Vagina (tissue), 2 donors: Measurements from ENCODE around the gene KBTBD3. TPM values are rescaled to one million over a fixed set of nuclear protein-coding genes. Genes with fewer than 3 reads are reported as not detected.
A peak's percentile ranks its signal among the peaks of the same experiment; 100 is the strongest.

Experiments
- DNase-seq, 2 donors: peaks; one replicate each; pipeline ENCODE4 v3.0.0-alpha.2; 2017; ENCODE audit errors: extremely low spot score in 2 of 2
- H3K27ac ChIP-seq: fragments of 200-600 bp; sonication (generic); one replicate; pipeline ENCODE4 v1.5.1; 2019
- H3K27me3 ChIP-seq: fragments of 200-600 bp; sonication (generic); one replicate; pipeline ENCODE4 v1.5.1; 2019
- H3K36me3 ChIP-seq, 2 donors: fragments of 200-600 bp; sonication (generic); one replicate each; pipeline ENCODE4 v1.5.1; 2017 to 2019
- H3K4me1 ChIP-seq: fragments of 200-600 bp; sonication (generic); one replicate; pipeline ENCODE4 v1.5.1; 2019
- H3K4me3 ChIP-seq, 2 donors: fragments of 200-600 bp; sonication (generic); 1 replicate in 1 of 2; 2 replicates in 1 of 2; pipeline ENCODE4 v1.5.1; 2016 to 2019
- H3K9me3 ChIP-seq: fragments of 200-600 bp; sonication (generic); one replicate; pipeline ENCODE4 v1.5.1; 2019
- CTCF ChIP-seq, 3 experiments: fragments of 450-650 bp in 2 of 3; fragments of 200-600 bp in 1 of 3; sonication (generic) in 1 of 3; IDR thresholded peaks; one replicate each; pipeline ENCODE4 v1.5.1; 2017 to 2019; ENCODE audit warnings: antibody characterized with exemption in 3 of 3, mild to moderate bottlenecking in 2 of 3, moderate library complexity in 2 of 3
- POLR2A ChIP-seq, 2 donors: fragments of 450-650 bp; IDR thresholded peaks; one replicate each; pipeline ENCODE4 v1.6.1; 2017; ENCODE audit warnings: antibody characterized with exemption in 2 of 2, mild to moderate bottlenecking in 2 of 2, moderate library complexity in 2 of 2
- POLR2AphosphoS5 ChIP-seq, 2 donors: sonication (generic); formaldehyde crosslinking; IDR thresholded peaks; one replicate each; pipeline ENCODE4 v1.9.0; 2017; ENCODE audit warnings: antibody characterized with exemption in 2 of 2, mild to moderate bottlenecking in 2 of 2, low read depth in 1 of 2; ENCODE audit not compliant: insufficient read depth in 1 of 2
- intact Hi-C: fragments of 100-400 bp; cut with DNase I; formaldehyde crosslinking; loops from one replicate; pipeline ENCODE4 v1.15.1; 2023
- total RNA-seq: library from RNA; depleted of rRNA; stranded (reverse); fragments of >200 nt; gene quantifications from one replicate; pipeline ENCODE4 v1.2.3, GENCODE V29; 2016

The KBTBD3 gene
- total RNA-seq, 1 donor from 2014 or later = 3.2 TPM

- H3K4me3 ChIP-seq = peak within 1 kb of the TSS; percentile 79 to 86
- no peaks in the 10 kb centered on the region for H3K36me3 ChIP-seq
- intact Hi-C loops = loop anchor here (1.0 kb wide), 1 partner anchor 55 kb away; the partner anchor contains the start of genes AASDHPPT and KBTBD3
- no peaks in the 10 kb centered on the region for H3K27me3 ChIP-seq
- TF ChIP-seq POLR2AphosphoS5 (IDR thresholded peaks at IDR 0.05; ENCODE audit: insufficient read depth in 1 of 2, low read depth in 1 of 2) (peak; percentile 89 to 92), POLR2A (IDR thresholded peaks at IDR 0.05) (peak in 1 of 2 donors; percentile 39), CTCF (IDR thresholded peaks at IDR 0.05) (peak in 1 of 3 experiments; percentile 11)
- peak within 1 kb of the TSS; percentile 80 for H3K27ac ChIP-seq
- peak; percentile 99 to 100 for DNase-seq
- H3K4me1 ChIP-seq = peaks cover 29% of the 10 kb centered on the region
- H3K9me3 ChIP-seq = no peaks in the 10 kb centered on the region
Observed at GRCh38 chr11:106021967-106022794, 55.0 kb downstream of the KBTBD3 start, which contains the start of gene MSANTD4. Gene MSANTD4, minus strand, starts transcription at chr11:106022240. Its CDS starts 11,323 bp downstream, at chr11:106010917.

GRCh38 chr11:106021181-106021966 lies 55.8 kb downstream of the KBTBD3 start:
- intact Hi-C loops = loop anchor here (1.0 kb wide), 1 partner anchor 56 kb away; the partner anchor contains the start of genes AASDHPPT and KBTBD3
- Histone ChIP-seq H3K27ac (peak overlapping the region; percentile 80), H3K4me1 (peaks cover 31% of the 10 kb centered on the region), H3K36me3 (no peaks in the 10 kb centered on the region), H3K27me3 (no peaks in the 10 kb centered on the region), H3K9me3 (no peaks in the 10 kb centered on the region), H3K4me3 (peak overlapping the region; percentile 79 to 86)
- no peak for DNase-seq
- no peak for TF ChIP-seq CTCF (IDR thresholded peaks at IDR 0.05)
- TF ChIP-seq POLR2AphosphoS5 (IDR thresholded peaks at IDR 0.05; ENCODE audit: insufficient read depth in 1 of 2, low read depth in 1 of 2) = peak in 1 of 2 donors; percentile 29

- no peak for DNase-seq
- H3K27me3 ChIP-seq = no peaks in the 10 kb centered on the region
- H3K9me3 ChIP-seq = no peaks in the 10 kb centered on the region
- no peaks in the 10 kb centered on the region for H3K36me3 ChIP-seq
- no peak overlapping the region for H3K27ac ChIP-seq
- intact Hi-C loops = no loop called here
- no peak for TF ChIP-seq POLR2A (IDR thresholded peaks at IDR 0.05)
- TF ChIP-seq POLR2AphosphoS5 (IDR thresholded peaks at IDR 0.05; ENCODE audit: insufficient read depth in 1 of 2, low read depth in 1 of 2) = no peak
- TF ChIP-seq CTCF (IDR thresholded peaks at IDR 0.05) = no peak
- peaks cover 36% of the 10 kb centered on the region for H3K4me1 ChIP-seq
- no peak overlapping the region for H3K4me3 ChIP-seq
Observed at GRCh38 chr11:106017093-106017492, 60.1 kb downstream of the KBTBD3 start.

- TF ChIP-seq CTCF (IDR thresholded peaks at IDR 0.05) (no peak), POLR2A (IDR thresholded peaks at IDR 0.05) (no peak), POLR2AphosphoS5 (IDR thresholded peaks at IDR 0.05; ENCODE audit: insufficient read depth in 1 of 2, low read depth in 1 of 2) (no peak)
- intact Hi-C loops = no loop called here
- Histone ChIP-seq H3K4me1 (peaks cover 27% of the 10 kb centered on the region), H3K4me3 (no peak overlapping the region), H3K9me3 (no peaks in the 10 kb centered on the region), H3K27ac (no peak overlapping the region), H3K27me3 (no peaks in the 10 kb centered on the region), H3K36me3 (no peaks in the 10 kb centered on the region)
- no peak for DNase-seq
Observed at GRCh38 chr11:106015066-106015465, 62.1 kb downstream of the KBTBD3 start.
